ACHN (cell line): ENCODE data around the gene NCK2.
"Not testable (repeated sequence)": the region's sequence is repeated elsewhere in the genome, so short reads cannot be mapped to it uniquely, and the experiment has no call there.

Source experiments
- DNase-seq: peaks from one replicate; pipeline ENCODE4 v3.0.0-alpha.2; 2015
- in situ Hi-C: cut with HindIII; loops from 2 replicates; pipeline ENCODE4 v1.10.0; 2017; ENCODE audit warnings: low sequenced_read_pairs, low pct_ligation_motif_present, low pct_unique_long_range_greater_than_20kb

NCK2 gene

DNA sequence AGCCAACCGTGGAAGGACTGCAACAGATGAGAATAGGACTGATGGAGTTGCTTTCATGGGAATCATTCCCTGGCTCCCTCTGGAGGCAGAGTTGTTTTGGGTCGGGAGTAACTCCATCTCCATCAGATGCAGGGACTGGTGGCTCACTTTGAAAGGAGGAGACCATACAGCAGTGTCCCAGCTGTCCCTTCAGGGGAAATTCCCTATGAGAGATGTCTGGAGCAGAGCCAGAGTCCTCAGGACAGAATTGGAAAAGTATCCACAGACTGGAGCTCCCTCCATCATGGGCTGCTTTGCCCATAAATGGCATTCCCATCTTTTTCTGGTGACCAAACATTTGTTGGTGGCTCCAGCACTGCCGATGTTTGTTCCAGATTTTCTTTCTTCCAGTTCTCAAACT, 144.3 kb downstream of the NCK2 start:
- in situ Hi-C loops, result no loop called here
- no peak for DNase-seq

DNA sequence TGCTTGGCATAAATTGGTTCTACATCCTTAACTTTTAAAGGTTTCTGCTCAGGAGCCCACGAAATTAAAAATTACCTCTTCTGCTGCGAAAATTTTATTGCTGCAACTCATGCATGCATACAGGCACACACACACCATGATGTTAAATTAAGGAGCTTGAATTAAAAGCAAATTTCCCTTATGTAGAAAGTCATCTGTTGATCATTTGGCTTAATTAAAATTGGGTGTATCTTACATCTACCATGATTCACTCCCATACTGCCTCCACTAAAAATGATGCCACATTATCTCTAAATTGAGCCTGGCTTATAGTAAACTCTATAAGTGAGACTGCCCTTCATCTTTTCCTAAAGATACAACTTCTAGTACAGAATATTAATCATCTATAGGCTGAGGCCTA, 145.4 kb downstream of the NCK2 start:
- in situ Hi-C loops, result no loop called here
- DNase-seq, result no peak

DNA sequence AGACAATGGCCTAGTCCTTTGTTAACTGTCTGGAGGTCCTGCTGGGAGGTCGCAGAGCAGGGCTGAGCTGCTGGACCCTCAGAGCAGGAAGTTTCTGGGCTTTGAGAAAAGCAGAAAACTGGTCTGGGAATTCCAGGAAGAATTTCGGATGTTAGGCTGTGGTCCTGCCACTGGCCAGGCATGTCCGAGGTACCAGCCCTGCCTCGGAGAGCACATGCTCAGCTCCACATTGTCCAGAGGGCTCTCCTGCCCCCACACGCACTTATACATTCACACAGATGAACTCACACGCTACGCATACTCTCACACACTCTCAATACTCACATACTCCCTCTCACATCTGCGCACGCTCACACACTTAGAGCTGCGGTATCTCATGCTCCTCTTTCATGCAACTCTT, 146.1 kb downstream of the NCK2 start:
- in situ Hi-C loops, result no loop called here
- no peak for DNase-seq

DNA sequence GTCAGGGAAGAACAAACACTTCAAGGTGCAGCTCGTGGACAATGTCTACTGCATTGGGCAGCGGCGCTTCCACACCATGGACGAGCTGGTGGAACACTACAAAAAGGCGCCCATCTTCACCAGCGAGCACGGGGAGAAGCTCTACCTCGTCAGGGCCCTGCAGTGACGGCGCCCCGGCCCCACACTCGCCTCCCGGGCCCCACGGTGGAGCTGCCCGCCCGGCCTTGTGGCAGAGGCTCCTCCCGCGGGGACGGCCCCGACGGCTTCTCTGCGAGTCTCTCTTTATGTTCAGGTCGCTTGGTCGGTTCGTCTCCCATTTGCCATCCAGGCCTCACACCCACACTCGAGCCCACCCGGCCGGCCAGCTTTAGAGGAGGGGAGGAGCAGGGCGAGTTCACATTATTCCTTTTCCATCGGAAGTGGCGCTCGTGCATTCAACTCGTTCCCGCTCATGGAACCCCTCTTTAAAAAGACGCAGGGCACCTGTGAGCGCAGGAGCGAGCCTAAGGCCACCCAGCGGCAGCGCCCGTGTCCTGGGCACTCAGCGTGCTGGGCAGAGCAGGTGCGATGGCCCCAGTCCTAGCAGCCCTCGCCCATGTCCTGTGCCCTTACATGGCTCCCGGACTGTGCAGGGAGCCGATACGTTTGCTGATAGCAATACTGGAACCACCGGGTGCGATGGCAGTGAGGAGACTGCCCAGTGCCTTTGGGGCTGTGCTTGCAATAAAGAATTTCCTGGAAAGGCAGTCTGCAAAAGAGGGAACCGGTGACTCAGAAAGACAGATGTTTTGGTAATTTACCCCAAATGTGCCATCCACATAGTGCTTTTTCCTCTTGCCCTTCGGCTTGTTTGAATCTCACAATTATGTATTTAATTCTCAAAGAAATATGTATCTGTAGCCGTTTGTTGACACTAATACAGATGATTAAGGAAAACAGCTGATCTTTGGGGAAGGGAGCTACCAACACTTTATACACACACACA, 148.6 kb downstream of the NCK2 start:
- DNase-seq, result no peak
- in situ Hi-C loops, result no loop called here

DNA sequence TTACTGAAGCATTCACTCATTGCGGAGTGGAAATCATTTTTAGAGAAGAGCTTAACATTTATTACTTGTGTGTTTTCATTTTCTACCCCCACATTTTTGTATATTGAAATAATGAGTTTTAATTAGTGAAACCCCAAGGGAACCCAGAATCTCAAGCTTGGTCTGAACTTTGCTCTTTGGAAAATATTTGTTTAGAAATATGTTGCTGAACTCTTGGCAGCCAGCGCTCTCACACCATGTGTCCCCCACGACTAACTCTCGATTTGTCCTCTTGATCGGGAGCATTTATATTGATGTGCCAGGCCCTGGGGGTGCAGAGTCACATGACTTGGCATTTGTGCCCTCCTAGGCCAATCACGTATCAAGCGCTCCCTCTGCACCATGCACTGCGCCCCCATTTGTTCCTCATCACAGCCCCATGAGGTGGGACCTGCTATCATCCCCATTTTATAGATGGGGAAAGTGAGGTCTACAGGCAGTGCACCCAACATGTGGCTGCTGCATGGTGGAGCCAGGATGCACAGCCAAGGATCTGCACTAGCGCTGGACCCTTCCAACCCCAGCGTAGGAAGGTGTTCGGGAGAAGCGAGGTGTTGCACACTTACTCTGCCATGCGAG, 149.7 kb downstream of the NCK2 start:
- in situ Hi-C loops, result no loop called here
- no peak for DNase-seq

DNA sequence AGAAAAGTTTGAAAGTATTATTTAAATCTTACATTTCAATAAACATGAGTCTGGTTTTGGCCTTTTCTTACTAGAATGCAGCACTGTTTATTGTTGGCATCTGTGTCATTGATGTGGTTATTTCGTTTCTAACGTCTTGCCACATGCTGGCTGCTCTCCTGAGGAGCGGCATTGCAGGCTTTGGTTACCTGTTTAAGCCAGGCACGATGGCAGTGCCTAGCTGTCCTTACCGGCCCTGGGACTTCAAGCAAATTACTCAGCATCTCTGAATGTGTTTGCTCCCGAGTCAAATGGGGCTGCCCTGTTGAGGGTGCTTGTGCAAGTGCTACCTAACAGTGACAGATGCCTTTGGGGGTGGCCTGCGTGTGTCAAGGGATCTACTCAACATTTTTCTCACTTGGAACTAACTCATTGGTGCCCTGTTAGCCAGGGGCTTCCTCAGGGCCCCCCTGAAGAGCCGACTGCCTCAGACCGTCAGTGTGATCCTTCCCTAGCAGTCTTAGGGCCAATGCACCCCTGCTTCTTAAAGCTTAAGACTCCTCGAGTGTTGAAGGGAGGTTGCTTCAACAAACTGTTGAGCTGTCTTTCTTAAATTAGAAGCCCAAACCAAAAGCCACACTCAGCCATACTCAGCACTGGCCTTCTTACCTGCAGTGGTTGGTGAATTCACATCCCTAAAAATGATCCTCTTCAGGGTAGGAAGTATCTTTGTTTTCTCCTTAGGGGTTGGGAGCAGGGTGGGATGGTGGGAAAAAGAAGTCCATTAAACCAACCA, 151.5 kb downstream of the NCK2 start:
- in situ Hi-C loops, result no loop called here

DNA sequence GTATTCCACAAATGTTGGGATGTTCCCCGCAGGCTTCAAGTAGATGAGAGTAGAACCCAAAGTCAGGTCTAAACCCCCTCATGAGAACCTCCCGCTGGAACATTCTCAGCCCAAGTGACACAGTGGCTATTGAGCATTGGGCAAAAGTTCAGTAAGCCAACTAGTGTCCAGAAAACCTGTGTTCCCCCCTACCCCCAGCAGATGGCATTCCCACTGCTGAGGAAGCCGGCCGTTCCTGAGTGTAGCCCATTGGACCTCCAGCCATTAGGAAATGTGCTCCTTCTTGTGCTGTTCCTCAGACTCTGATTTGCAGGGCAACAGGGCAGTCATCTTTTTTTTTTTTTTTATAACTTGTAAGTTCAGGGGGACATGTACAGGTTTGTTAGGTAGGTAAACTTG, 152.1 kb downstream of the NCK2 start:
- in situ Hi-C loops, result no loop called here
- DNase-seq, result no peak

More for the DNA sequence above, 151.5 kb downstream of the NCK2 start:
- no peak for DNase-seq

DNA sequence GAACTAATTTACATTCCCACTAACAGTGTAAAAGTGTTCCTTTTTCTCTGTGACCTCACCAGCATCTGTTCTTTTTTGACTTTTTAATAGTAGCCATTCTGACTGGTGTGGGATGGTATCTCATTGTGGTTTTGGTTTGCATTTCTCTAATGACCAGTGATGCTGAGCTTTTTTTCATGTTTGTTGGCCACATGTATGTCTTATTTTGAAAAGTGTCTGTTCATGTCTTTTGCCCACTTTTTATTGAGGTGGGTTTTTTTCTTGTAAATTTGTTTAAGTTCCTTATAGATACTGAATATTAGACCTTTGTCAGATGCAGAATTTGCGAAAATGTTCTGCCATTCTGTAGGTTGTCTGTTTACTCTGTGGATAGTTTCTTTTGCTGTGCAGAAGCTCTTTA, 153.0 kb downstream of the NCK2 start:
- in situ Hi-C loops, DNase-seq: not testable (repeated sequence)

DNA sequence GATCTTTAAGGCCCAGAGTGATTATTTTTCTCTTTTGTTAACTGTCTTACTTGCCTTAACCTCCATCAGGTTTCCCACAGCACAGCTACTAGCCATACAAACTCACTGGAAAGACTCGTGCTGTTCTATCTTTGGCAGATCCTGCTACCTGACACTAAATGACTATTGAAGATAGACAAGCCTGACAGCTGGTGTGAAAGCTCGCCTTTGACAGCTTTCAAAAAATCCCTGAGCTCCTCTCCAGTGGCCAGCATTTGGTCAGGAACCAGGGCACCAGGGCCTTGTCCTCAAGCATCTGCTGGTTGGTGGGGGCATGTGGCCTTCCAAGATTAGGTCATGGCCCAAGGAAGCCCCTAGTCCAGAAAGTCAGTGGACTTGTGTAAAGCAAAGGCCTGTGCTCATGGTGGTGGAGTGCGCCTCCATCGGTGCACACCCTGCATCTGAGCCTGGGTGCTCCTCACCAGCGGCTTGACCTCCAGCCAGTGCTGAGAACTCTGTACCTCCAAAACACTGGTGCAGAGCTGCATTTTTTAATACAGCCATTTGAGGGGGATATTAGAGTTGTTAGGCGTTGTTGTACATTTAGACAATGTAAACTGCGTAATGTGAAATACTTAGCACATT, 158.5 kb downstream of the NCK2 start:
- in situ Hi-C loops, result no loop called here
- DNase-seq, result no peak

DNA sequence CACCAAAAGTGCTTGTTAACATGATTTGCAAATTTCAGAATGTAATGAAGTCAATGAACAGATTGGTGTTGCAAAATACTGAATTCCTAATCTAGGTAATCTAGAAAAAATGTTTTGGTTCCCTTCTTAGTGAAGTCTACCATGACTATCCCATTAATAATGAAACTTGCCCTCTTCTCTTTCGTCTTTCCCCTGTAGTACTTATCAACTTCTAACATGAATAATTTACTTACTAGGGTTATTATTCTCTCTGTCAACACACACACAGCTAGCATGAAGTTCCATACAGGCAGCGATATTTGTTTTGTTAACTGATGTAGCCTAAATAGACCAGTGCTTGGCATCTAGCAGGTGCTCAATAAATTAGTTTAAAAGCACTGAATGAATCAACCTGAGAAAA, 160.2 kb downstream of the NCK2 start:
- in situ Hi-C loops, result no loop called here
- DNase-seq, result no peak

DNA sequence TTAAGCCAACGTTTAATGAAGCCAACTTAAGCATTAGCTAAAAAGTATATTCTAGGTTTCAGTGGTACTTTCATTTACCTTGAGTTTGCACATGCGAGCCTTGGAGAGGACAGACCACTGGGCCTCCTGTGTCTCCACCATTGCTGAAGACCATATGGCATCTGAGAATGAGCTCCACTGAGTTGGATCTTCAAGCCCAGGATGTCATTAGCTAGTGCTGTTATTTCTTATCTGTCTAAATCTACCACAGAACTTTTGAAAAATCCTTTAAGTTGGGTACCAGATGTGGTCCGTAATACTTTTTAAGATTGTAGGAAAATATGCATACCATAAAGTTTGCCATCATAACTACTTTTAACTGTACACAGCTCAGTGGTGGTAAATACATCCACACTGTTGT, 161.8 kb downstream of the NCK2 start:
- in situ Hi-C loops, result no loop called here
- no peak for DNase-seq

DNA sequence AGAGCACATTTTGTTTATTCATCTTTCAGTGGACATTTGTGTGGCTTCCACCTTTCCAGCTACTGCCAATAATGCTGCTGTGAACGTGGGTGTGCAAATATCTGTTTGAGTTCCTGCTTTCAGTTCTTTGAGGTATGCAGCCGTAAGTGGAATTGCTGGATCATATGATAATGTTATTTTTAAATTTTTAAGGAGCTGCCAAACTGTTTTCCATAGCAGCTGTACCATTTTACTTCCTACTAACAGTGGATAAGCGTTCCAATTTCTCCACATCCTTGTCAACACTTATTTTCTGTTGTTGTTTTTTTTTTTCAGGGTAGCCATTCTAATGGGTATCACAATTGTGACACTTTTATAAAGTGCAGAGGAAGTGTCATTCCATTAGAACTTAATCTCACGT, 162.5 kb downstream of the NCK2 start:
- in situ Hi-C loops, result no loop called here
- no peak for DNase-seq

DNA sequence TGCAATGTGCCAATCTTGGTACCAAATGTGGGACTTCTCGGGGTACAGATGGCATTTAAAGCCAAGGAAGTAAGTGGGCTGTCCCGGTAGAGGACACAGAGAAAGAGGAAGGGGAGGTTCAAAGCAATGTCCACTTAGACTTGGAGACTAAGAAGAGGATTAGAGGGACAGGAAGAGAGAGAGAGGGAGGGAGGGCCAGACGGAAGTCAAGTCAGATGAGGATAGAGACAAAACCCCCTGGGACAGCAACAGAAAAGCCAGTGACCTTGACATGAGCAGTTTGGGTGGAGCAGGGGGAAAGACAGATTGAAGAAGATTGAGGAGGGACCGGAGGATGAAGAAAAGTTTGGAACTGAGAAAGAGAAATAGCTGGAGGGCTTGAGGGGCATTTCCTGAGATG, 164.5 kb downstream of the NCK2 start:
- DNase-seq, result no peak
- in situ Hi-C loops, result no loop called here

DNA sequence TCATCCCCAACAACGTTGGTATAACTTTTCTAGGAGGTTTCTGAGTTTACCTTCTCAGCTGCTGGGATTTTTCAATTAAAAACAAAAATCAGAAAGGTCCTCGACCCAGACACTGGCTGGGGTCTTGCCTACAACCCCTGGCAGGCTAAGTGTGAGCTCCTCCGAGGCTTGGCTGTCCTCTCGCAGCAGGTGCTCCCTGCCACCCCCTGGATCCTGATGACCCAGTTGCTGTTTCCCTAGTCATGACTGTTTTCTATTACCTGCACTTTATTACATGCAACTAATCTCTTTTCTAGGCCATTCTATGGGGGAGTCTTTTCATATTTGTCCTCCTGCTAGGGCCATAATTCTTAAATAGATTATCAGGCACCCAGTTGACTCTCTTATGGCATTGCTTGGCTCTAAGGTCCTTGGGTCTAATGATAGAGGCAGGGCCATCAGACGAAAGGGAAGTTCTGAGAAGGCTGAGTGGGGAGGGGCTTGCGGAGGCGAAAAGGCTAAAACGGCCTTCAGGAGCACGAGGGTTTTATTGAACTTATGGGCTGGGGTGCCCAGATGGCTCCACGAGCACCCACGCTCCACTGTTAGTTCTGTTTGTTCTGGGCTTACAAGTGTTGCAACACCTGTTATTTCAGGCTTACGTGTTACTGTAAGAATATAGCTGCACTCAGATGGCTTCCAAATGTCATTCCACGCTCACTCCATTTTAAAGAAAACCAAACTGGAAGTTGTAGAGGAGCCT, 166.0 kb downstream of the NCK2 start:
- DNase-seq, result no peak
- in situ Hi-C loops, result no loop called here

DNA sequence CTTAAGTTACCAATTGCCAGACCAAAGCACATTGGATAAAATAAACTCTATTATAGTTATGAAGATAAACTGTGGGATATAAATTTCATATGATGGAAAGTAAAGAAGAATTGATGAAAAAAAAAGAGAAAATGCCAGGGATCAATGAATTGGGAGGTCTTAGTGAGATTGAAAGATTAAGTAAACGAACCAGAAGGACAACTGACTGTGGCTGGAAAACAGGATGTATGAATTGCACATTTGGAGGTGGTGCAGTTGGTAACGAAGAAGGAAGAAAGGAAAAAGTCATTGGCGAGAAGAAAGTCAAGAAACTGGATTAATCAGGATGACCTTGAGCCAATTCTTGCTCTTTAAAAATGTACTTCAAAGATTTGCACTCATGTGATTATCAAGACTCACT, 166.7 kb downstream of the NCK2 start:
- in situ Hi-C loops, result no loop called here
- DNase-seq, result no peak

DNA sequence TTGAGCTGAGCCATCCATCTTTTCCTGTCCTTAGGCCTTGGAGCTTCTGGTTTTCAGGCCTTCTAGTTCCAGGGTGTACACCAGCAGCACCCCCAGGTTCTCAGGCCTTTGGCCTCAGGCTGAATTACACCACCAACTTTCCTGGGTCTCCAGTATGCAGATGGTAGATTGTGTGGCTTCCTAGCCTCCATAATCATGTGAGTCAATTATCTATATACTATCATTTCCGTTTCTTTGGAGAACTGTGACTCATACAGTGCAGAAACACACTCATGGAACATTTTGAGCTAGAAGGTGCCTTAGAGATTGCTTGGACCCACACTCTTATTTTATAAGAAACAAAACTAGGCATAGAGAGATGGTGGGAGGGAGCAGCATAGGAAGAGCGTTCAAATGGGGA, 167.4 kb downstream of the NCK2 start:
- in situ Hi-C loops, result no loop called here
- DNase-seq, result no peak

DNA sequence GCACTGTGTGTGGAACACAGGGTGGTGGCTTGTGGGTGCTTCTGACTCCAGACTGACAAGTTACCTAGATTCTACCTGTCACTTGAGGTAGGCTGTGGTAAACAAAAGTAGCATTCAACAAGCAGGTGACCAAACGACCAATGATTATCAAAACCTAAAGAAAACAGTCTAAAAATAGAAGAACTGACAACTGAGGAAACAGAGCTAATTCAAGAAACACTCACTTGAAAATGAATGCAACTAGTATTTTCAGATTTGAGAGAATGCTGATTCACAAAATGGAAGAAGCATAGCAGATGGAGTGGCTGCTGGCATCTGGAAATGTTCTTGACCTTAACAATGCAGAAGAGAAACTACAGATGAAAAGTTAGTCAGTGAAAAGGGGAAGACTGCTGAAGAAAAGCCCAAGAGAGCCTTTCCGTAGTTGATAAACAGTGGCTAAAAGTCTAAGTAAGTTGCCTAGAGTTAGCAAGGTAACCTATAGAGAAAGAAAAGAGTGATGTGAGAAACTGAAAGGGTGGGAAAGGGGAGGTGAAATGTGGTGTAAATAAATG, 170.4 kb downstream of the NCK2 start:
- in situ Hi-C loops, result no loop called here
- DNase-seq, result no peak

DNA sequence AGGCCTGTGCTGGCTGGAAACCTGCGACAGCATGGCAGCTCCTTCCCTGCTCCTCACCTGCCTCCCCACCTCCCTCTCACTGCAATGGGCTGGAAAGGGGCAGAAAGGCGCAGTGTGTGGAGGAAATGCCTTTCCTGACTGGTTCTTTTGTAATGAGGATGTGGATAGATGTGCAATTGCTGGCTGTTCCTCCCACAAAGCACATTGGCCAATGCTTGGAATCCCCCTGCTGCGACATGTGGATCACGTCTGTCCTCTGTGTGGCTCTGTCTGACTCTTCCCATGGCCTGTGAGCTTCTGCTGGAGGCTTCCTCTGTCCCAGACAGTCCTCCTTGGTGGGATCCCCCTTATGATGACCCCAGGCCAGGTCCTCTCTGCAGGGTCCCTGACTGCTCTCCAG, 172.5 kb downstream of the NCK2 start:
- no peak for DNase-seq
- in situ Hi-C loops, result no loop called here
